GM21447 (cell line): ENCODE results near the gene NMRAL1.

ENCODE experiments used
- ATAC-seq: cut with Tn5 transposase; IDR thresholded peaks from one replicate; pipeline ENCODE4 v1.9.1; 2021; ENCODE audit not compliant: unreplicated experiment

The NMRAL1 gene

DNA sequence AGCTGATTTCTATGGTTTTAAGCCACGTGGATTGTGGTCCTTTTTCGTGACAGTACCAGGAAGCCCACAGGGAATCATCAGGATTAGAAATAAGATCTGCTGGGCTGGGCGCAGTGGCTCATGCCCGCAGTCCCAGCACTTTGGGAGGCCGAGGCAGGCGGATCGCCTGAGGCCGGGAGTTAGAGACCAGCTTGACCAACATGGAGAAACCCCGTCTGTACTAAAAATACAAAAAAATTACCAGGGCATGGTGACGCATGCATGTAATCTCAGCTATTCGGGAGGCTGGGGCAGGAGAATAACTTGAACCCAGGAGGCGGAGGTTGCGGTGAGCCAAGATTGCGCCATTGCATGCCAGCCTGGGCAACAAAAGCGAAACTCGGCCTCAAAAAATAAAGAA lies 6.5 kb downstream of the NMRAL1 start:
- ATAC-seq = no peak

DNA sequence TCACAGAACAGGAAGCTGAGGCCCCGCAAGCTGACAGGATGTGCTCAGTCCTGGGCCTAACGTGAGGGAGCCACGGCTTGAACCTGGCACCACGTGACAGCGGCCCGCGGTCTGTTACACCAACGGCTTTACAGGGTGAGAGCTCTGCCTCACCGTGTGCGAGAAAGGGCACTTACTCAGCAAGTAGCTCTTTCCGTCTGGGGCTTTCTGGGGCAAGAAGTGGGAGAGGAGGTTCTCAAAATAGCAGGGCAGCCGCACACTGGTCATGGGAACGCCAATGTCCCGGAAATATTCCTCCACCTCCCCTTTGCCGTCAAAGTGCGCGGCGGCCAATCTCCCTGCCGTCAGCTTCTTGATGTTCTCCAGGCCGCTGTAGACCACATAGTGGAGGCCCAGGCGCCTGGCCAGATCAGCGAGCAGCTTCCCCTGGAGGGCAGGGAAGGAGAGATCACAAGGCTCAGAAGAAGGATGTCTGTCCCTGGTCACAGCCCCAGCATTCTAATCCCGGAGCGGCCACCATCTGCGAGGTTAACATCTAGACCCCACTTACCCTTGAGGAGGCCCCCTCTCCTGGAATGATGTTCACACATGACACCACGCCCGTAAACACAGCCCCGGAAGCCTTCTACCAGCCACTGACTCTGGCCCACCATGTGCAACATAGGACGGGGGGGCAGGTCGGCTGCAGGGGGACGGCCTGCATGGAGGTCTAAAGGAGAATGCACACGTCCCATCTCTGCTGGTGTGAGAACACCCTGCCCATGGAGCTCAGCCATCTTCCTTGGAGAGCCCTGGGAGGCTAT lies 8.2 kb downstream of the NMRAL1 start:
- no peak for ATAC-seq

DNA sequence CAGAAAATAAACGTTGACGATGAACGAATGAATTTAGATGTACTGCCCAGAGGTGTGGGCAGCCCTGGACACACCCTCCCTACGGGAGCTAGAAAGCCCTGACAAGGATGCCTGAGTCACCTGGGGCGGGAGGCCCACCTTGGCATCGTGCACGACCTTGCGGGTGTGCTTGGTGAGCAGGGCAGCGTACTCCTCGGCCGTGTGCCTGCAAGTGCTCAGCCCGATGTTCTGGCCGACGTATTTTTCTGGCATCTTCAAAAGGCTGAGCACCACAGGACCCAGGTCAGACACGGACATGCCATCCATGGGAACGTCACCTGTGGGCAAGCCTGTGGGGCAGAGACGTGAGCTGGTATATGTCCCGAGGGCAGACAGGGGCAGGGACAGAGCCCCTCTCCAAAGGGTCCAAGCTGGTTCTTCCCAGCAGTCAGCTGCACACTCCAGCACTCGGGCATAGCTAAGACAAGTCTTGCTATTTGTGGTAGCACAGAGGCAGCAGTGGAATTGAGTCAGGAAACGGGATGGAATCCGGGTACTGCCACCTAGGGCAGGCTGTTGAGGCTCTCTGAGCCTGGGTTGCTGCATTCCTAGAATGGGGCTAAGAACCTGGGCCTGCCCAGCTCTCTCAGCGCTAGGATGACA lies 10.8 kb downstream of the NMRAL1 start:
- ATAC-seq = no peak

DNA sequence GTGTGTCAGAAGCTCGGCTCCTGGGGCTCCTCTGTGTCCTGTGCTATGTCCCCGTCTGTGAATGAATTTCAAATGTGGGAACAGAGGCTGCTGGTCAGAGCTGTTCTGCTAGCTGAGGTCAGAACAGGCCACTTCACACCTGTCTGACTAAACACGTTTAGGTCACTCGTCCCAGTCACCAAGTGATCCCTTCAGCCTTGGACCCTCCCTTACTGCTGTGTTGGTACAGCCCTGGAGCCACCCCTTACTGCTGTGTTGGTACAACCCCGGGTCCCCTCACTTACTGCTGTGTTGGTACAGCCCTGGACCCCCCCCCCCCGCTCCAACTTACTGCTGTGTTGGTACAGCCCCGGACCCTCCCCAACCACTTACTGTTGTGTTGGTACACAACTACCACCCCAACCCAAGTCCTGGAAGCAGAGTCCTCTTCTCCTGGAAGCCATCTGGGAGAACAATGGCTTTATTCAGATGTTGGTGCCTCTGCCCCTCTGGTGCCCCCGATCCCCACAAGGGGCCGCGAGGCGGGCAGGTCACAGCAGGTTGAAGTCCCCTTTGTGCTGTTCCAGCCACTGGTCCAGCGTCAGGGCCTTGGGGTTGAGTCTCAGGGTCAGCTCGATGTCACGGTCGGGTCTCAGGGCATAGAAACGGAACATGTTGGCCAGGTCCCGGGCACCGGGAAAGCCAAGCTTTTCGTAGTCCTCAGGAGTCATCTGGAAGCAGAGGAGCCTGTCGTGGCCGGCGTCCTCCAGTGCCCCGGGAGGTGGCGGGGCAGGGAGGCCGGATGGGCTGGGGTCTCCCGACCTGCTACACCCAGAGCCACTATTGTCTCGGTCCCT lies 13.0 kb downstream of the NMRAL1 start:
- no peak for ATAC-seq

DNA sequence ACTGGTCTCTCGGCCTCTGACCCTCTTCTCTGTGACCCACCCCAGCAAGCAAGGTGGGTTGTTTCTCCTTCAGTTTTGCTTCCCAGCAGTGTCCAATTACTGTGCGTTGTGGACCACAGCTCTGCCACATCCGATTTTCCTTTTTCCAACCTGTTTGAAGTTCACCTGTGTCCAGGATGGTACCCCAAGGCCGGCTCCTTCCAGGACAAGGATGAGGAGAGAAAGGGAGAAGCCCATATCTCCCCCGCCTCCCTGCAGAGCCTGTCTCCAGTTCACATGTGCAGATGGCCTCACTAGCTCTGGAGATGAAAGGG lies 13.5 kb downstream of the NMRAL1 start:
- no peak for ATAC-seq

DNA sequence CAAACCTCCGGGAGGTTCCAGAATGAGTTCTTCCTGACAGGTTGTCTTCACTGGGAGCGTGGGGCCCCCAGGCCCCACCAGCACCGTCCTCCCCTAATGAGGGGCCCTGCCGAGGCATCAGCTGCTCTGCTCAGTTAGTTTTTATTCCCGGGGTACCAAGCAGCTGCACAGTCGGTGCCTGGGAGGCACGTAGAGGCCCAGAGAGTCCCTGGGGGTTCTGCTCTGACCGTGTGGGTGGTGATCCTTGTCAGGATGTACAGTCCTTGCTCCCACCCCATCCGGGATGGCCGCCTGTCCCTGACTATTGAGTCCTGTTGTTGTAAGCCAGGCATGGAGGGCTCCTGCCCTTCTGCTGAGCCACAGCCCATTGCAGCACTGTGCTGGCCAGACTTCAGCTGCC lies 18.5 kb downstream of the NMRAL1 start:
- no peak for ATAC-seq

DNA sequence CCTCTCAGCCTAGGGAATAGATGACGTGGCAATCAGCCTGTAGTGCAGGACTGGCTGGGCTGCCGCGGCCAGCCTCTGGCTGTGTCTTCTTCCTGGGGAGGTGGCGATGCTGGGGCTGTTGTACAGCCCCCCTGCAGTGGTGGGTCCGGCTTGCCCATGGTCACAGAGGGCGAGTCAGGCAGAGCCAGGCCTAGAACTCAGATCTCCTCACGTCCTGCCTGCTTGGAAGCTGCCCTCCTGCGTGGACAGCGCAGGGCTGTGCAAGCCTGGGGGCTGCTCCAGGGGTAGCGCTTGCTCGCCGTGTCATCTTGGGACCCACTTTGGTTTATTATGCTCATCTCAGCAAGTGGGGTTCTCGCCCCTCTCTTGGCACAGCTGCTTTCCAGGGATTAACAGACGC lies 19.3 kb downstream of the NMRAL1 start:
- no peak for ATAC-seq

DNA sequence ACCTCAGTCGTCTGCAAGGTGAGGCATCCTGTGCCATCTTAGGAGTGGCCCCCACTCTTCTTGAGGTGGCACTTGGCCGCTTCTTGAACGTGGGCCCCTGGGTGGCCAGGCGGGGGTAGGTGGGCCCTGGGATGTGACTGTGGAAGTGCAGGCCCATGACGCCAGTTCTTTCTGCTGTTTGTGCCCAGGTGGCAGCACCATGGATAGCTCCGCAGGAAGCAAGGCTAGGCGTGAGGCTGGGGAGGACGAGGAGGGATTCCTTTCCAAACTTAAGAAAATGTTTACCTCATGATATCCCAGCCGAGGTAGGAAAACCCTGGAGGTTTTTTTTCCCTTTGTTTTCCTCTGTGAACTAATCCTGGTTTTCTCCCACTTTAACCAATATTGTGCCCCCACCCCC lies 19.8 kb downstream of the NMRAL1 start:
- no peak for ATAC-seq

DNA sequence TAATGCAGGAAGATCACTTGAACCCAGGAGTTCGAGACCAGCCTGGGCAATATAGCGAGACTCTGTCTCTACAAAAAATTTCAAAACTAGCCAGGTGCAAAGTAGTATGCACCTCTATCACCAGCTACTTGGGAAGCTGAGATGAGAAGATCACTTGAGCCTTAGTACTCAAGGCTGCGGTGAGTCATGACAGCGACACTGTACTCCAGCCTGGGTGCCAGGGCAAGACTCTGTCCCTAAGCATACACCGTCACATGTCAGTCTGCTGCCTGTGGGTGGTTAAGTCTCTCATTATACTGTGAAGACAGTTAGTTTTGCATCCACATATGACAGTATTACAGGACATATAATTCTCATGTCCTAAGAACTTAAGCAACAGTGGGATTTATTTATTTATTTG lies 21.8 kb downstream of the NMRAL1 start:
- no peak for ATAC-seq

DNA sequence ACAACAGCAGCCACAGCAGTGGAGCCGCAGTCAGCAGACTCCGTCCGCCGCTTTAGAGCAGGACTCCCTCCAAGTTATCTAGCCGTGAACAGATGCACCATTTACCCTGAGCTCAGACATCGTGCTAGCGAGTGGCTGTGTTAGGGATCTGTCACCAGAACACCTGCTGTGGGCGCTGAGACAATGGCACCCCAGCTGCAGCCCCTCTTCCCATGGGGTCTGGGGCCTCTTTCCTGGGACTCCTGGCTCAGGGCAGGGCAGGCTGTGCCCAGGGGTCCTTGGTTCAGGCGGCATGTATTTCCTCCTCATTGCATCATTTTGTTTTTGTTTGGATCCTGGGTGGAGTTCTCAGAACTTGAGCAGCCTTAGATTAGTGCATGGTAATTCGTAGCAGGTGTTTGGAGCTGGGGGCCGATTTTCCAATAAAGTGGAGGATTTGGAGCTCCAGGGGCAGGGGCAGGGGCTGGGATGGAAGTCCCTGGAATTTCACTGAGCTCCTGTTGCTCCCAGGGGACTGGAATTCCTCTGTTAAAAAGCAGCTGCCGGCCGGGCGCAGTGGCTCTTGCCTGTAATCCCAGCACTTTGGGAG lies 23.4 kb downstream of the NMRAL1 start:
- ATAC-seq = no peak

DNA sequence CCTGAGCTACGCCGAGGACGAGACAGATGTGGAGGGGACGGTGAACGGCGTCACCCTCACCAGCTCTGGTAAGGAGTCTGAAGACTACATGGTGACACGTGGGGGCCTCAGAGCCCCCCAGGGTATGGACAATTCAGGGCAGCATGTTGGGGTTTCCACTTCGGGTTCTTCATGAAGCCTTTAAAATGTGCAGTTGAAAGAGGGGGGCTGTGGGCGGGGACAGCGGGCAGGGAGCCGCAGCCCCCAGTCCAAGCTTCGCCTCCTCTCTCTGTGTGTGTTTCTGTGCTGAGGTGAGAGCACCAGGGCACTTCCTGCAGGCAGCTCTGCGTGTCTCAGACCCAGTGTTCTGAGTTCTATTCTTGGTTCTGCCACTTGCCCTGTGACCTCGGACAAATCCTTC lies 24.0 kb downstream of the NMRAL1 start:
- no peak for ATAC-seq

DNA sequence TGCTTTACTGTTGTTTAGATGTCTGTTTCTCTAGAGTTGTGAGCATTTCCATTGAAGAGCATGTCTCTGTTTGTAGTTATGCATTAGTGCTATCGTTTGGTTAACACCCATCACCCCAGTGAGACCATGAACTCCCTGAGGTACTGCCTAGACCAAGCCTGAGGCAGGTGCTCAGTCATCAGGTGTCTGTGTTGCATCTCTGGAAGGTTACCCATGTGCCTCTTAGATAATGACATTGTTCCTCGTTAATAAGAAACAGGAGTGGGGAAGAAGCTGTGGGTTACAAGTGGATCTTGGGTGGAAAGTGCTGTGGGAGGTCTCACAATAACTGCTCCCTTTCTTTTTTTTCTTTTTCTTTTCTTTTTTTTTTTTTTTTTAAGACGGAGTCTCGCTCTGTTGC lies 30.4 kb downstream of the NMRAL1 start:
- ATAC-seq = no peak

DNA sequence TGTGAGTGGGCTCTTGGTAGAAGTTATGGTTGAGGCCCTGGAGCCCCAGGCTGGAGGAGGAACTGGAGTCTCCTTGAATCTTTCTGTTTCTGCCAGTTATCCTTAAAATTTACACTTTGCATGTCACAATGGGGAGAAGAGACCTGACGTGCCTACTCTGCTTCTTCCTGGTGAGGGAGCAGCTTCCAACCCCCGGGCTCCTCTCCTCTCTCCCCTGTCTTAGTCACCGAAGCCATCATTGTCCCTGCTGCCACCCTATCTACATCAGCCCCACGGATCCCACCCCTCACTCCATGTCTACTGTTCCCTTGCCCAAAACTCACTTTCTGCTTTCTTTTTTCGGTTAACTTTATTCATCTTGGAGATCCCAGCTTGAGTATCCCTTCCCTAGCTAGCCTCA lies 31.2 kb downstream of the NMRAL1 start:
- ATAC-seq = no peak

DNA sequence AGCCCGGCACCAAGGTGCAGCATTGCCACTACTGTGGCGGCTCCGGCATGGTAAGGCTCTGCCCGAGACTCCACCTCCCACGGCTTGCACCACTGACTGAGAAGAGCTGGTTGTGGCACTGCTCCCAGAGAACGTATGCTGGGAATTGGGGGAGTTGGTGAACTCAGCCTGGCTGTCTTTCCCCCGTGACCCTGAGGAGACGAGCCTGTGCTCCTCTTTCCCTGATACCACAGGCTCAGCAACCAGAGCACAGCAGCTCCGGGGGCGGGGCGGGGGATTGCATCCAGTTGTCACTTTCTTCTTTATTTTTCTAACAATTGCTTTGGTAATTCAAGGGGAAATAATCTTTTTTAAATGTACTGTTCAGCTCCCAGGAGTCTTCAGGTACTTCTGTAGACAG lies 32.1 kb downstream of the NMRAL1 start:
- no peak for ATAC-seq

DNA sequence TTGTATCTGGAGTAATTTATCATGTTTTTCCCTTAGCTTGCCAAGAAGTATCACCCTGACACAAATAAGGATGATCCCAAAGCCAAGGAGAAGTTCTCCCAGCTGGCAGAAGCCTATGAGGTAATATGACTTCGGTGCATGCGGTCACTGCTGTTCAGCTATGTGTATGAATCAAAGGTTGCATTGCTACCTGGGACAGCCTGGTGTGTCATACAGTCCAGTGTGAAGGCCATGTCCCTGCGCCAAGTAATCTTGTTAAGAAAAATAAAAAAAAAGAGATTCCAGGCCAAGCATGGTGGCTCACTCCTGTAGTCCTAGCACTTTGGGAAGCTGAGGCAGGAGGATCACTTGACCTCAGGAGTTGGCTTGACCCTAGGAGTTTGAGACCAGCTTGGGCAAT lies 37.1 kb downstream of the NMRAL1 start:
- no peak for ATAC-seq

DNA sequence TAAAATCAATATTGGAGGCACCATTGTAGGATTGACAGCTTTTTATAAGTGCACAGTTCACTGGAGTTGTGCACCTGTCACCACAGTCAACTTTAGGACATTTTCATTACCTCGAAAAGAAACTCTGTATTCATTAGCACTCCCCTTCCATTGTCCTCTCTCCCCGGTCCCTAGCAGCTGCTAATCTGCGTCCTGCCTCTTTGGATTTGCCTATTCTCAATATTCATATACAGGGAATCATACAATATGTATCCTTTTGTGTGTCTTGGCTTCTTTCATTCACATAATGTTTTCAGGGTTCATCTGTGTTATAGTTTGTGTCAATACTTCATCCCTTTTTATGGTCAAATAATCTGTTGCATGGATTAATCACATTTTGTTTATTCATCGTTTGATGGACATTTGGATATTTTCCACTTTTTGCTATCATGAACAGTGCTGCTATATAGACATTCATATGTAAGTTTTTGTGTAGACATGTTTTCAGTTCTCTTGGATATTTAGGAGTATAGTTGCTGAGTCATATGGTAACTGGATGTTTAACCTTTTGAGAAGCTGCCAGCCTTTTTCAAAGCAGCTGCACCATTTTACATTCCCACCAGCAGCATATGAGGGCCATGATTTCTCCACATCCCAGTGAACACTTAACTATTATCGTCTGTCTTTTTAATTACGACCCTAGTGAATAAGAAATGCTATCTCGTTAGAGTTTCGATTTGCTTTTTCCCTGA lies 38.9 kb downstream of the NMRAL1 start:
- no peak for ATAC-seq

DNA sequence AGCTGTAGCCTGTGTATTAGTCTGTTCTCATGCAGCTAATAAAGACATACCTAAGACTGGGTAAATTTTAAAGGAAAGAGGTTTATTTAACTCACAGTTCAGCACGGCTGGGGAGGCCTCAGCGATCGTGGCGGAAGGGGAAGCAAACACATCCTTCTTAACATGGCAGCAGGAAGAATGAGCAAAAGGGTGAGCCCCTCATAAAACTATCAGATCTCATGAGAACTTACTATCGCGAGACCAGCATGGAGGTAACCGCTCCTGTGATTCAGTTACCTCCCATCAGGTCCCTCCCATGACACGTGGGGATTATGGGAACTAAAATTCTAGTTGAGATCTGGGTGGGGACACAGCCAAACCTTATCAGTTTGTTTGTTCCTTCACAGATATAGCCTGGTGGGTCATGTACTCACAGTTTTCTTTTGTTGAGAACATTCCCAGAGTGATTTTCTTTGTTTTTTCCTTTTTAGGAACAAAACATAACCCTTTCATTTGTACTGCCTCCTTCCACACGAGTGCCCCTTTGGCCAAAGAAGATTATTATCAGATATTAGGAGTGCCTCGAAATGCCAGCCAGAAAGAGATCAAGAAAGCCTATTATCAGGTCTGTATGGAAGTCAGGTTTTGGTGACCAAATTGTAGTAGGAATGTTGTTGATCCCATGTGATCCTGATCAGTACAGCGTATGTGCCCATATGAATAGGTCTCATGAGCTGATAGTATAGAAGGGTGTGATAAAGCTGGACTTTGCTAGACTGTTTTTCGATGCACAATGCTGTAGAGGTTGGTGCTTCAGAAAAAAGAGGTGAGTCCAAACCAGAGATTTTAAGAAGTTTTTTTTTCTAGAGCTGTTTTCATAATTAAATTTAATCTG lies 40.3 kb downstream of the NMRAL1 start:
- ATAC-seq = no peak

DNA sequence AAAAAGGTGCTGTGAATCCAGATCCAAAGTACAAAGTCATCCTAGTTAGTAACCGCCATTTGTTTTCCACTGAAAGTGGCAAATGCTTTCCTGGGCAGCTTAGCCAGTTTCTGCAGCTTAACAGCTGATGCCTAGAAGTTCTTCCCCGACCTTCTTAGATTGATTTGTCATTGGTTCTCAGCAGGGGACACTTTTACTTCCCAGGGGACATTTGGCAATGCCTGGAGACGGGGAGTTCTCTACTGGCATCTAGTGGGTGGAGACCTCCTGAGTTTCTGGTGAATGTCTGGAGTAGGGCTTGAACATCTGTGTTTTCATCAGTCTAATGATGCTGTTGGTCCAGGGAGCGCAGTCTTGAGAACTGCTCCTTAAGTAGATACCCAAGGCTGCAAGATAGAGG lies 41.2 kb downstream of the NMRAL1 start:
- ATAC-seq = no peak

DNA sequence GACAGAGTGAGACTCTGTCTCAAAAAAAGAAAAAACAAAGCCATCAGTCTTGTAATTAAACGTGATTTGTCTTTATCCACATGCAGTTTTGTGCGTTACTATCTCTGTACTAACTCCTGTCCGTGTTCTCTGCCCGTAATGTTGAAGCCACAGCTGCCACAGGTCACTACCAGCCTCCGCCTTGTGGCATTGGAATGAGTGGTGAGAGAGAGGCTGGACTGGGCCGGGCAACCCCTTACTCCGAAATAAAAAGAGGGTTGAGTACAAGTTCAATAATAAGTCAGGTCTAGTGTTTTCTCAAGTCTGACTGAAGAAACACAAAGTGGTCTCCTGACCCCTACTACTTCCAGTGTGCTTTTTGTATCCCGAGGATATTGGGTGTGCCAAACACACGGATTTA lies 43.4 kb downstream of the NMRAL1 start:
- no peak for ATAC-seq

DNA sequence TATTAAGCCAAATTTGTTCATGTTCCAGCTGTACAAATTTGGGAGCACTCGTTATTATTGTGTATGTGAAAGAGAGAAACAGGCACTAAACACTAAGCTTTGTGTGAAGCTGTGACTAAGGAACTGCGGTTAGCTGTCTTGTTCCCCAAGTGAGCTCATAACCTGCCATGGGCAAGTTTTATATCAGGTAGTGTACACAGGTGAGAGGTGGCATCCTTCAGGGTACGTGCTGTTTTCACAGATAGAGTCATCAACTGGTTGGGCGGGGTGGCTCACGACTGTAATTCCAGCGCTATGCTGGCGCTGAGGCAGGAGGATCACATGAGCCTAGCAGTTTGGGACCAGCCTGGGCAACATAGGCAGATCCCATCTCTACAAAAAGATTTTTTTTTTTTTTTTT lies 45.9 kb downstream of the NMRAL1 start:
- no peak for ATAC-seq
